GM18867 (cell line): ENCODE data around the gene CFHR2.
A peak's percentile ranks its signal among the peaks of the same experiment; 100 is the strongest.
"Not testable (repeated sequence)": the region's sequence is repeated elsewhere in the genome, so short reads cannot be mapped to it uniquely, and the experiment has no call there.

Experiments
- ATAC-seq: cut with Tn5 transposase; IDR thresholded peaks from one replicate; pipeline ENCODE4 v1.9.1; 2021; ENCODE audit warnings: mild to moderate bottlenecking, moderate library complexity; ENCODE audit not compliant: unreplicated experiment

CFHR2 gene

GRCh38 chr1:196943568-196943967 is at the start of gene CFHR2:
CFHR2 (plus strand) TSS chr1:196943738; CDS start chr1:196943881, 143 bp downstream.
- ATAC-seq: not testable (repeated sequence)

- no peak for ATAC-seq
Measured at GRCh38 chr1:196896355-196896754, 47.2 kb upstream of the CFHR2 start.

GRCh38 chr1:196897158-196897828 is 46.2 kb upstream of the CFHR2 start:
- ATAC-seq: no peak

- ATAC-seq: peak; percentile 44
Measured at GRCh38 chr1:196902344-196902743, 41.2 kb upstream of the CFHR2 start.

- ATAC-seq: no peak
Measured at GRCh38 chr1:196910215-196910614, 33.3 kb upstream of the CFHR2 start.

GRCh38 chr1:196912283-196912682 is 31.3 kb upstream of the CFHR2 start:
- not testable (repeated sequence) for ATAC-seq

GRCh38 chr1:196926839-196927238 is 16.7 kb upstream of the CFHR2 start:
- not testable (repeated sequence) for ATAC-seq

- not testable (repeated sequence) for ATAC-seq
Measured at GRCh38 chr1:196932853-196933252, 10.7 kb upstream of the CFHR2 start.

- no peak for ATAC-seq
Measured at GRCh38 chr1:196933531-196934189, 9.9 kb upstream of the CFHR2 start.

GRCh38 chr1:196941474-196941873 is 2.1 kb upstream of the CFHR2 start:
- ATAC-seq: not testable (repeated sequence)

- ATAC-seq: peak; percentile 73
Measured at GRCh38 chr1:196951711-196952394, 8.3 kb downstream of the CFHR2 start.

GRCh38 chr1:196954778-196955177 is 11.2 kb downstream of the CFHR2 start:
- no peak for ATAC-seq

- no peak for ATAC-seq
Measured at GRCh38 chr1:196955926-196956325, 12.4 kb downstream of the CFHR2 start.

- peak; percentile 86 for ATAC-seq
Measured at GRCh38 chr1:196960854-196961253, 17.3 kb downstream of the CFHR2 start.

GRCh38 chr1:196970182-196970581 is 26.6 kb downstream of the CFHR2 start:
- ATAC-seq: no peak

GRCh38 chr1:196976278-196976677 is 32.7 kb downstream of the CFHR2 start:
- no peak for ATAC-seq

GRCh38 chr1:196977278-196977677 is 33.7 kb downstream of the CFHR2 start, which contains the start of gene CFHR5:
CFHR5 (plus strand) TSS chr1:196977556; CDS start chr1:196977665, 109 bp downstream.
- ATAC-seq: no peak

- ATAC-seq: no peak
Measured at GRCh38 chr1:196980859-196981258, 37.3 kb downstream of the CFHR2 start.

- not testable (repeated sequence) for ATAC-seq
Measured at GRCh38 chr1:196982247-196982646, 38.7 kb downstream of the CFHR2 start.

- not testable (repeated sequence) for ATAC-seq
Measured at GRCh38 chr1:196991919-196992651, 48.5 kb downstream of the CFHR2 start.

GRCh38 chr1:196993916-196994315 is 50.4 kb downstream of the CFHR2 start:
- no peak for ATAC-seq
